D341Med (cell line): ENCODE data around the gene GALNT17.

Source experiments
- DNase-seq: peaks from one replicate; pipeline ENCODE4 v3.0.0; 2012; ENCODE audit warnings: low spot score

Gene GALNT17

GRCh38 chr7:71507680-71508602, 376.0 kb downstream of the GALNT17 start:
- DNase-seq, result peak; percentile 68

DNA sequence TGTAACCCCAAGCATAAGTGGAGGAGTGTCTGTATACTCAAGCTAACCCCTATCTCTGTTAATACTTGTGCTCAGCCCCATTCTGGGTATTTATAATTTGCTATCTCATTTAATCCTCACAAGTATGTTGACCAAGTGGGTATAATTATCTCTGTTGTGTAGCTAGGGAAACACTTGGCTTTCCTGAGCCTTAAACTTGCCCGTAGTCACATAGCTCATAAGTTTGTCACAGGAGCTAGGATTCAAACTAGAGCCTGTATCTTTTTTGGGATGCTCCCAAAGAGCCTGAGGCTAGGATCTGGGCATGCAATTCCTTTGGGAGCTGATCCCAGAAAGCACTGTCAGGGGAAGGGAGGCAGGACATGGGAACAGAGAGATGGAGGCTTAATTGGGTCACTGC, 377.4 kb downstream of the GALNT17 start:
- no peak for DNase-seq

DNA sequence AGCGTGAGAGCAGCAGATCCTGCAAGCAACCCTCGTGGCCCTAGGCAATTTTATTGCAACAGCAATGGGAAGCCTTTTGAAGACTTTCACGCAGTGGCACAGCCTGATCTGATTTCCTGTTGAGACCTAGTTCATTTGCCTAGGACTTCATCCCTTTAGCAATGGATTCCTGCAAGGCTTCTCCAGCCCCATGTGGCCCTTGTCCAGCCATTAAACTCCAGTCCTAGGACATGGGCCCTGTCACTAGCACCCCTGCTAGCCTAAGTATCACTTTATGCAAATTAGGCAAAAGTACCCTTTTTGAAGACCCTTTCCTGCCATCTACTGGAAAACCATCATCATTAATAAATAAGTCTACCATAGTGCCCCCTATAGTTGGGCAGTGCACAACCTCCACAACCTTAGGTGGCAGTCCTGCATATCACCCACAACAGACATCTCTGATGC, 379.4 kb downstream of the GALNT17 start:
- DNase-seq, result peak; percentile 60

DNA sequence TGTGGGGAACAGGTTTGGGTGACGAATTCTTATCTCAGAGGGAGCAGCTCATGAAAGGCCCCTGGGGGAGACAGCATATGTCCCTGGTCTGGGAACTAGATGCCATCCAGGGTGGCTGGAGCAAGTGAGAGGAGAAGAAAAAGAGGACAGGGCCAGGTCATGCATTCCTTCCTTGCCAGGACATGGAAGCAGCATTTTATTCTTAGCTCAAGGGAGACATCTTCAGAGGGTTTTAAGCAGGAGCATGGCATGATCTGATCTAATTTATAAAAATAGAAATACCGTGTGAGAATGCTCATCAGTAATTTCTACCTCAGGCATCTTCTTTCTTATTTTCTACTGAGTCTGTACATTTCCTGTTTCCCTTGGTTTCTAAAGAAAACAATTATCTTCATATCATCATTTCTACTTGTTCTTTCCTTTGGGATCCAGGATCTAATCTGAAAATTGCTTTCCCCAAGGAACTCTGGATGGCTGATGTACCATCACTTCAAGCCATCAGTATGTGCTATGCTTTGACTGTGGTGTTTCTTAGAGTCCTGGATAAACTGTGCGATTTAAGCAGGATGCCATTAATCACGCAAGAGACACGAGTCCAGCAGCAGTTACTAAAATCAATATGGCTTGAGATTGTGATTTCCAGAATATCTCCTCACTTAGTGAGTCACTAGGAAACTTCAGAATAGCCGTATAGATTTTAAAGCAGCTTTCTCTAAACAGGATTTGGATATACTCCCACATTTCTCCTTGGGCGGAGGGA, 386.2 kb downstream of the GALNT17 start:
- DNase-seq, result no peak

- no peak for DNase-seq
Measured at GRCh38 chr7:71518880-71519279, 386.9 kb downstream of the GALNT17 start.

- DNase-seq, result peak; percentile 57
Measured at GRCh38 chr7:71521506-71521905, 389.6 kb downstream of the GALNT17 start.

DNA sequence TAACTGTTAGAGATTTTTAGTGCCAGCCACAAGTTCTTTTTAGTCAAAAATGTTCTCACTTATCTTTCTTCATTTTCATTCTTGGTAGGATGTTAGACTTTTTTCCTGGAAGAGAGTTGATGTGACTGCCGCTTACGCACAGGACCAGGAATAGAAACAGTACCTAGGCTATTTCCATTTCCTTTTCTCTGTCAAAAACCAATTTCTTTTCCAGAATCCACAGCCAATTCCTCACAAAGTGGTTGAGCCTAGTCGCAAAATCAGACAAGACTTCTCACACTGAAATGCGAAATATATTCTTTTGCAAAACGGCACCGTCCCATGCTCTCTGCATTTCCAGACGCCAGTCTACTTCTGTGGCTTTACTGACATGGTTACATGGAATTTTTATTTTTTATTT, 394.2 kb downstream of the GALNT17 start:
- DNase-seq, result no peak

DNA sequence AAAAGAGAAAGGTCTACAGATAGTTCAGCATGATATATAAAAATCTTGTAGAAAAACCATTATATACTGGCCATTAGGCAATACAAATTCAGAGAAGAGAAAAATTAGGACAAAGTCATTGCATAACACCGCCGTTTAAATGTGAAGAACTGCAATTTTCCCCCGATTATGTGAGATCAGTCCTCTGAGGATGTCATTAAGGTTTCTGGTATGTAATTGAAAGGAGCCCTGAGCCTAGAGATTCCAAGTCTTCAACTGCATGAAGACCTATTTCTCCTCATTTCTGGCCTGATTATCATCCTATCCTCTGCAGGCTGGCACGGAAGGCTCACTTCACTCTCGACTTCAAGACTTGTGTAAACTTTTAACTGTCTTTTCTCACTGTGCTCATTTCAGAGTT, 395.3 kb downstream of the GALNT17 start:
- DNase-seq, result no peak

GRCh38 chr7:71535616-71536015, 403.7 kb downstream of the GALNT17 start:
- no peak for DNase-seq

- no peak for DNase-seq
Measured at GRCh38 chr7:71538210-71538609, 406.3 kb downstream of the GALNT17 start.

DNA sequence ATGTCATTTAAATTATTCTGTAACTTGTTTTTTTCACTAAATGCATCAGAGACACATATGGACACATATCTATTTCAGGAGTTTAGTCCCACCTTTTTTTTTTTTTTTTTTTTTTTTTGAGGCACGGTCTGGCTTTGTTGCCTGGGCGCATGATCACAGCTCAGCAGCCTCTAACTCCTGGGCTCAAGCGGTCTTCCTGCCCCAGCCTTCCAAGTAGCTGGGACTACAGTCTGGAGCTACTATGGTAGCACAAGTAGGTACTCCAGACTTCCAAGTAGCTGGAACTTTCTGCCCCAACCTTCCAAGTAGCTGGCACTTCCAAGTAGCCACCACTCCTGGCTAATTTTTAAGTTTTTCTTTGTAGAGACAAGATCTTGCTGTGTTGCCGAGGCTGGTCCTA, 407.7 kb downstream of the GALNT17 start:
- no peak for DNase-seq

- DNase-seq, result no peak
Measured at GRCh38 chr7:71541707-71542353, 409.9 kb downstream of the GALNT17 start.

DNA sequence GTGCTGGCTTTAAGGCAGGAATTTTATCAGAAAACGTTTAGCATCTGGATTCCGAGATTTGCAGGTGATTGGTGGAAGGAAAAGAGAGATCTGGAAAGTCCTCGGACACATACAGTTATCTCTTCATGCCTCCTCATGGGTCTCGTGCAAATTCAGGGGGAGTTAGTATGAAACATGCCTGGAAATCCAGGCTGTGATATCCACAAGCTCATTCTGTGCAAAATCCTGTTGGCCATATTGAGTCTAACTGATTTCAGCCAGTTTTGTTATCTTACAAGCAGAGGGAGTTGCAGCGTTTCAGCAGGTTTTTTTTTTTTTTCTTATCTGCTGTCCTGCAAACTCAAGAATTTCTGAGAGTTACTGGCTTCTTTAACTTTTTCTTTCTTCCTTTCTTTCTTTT, 411.5 kb downstream of the GALNT17 start:
- no peak for DNase-seq

DNA sequence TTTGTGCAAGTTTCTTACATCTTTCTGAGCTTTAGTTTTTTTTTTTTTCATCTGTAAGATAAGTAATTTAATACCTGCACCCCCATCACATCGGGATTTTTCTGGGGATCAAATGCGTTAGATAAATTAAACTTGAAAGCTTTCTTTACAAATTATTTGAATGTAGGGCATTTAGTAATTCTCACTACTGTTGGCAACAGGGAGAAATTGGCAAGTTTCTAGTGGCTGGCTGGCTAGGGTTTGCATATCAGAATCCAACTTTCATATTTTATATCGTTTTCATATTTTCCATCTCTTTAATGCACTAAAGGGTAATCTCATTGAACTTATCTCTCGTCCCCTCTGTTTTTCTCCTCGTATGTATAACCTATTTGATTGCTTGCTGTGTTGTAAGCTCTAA, 412.9 kb downstream of the GALNT17 start:
- DNase-seq, result no peak

GRCh38 chr7:71547426-71547825, 415.5 kb downstream of the GALNT17 start:
- no peak for DNase-seq

- no peak for DNase-seq
Measured at GRCh38 chr7:71548746-71549145, 416.8 kb downstream of the GALNT17 start.

DNA sequence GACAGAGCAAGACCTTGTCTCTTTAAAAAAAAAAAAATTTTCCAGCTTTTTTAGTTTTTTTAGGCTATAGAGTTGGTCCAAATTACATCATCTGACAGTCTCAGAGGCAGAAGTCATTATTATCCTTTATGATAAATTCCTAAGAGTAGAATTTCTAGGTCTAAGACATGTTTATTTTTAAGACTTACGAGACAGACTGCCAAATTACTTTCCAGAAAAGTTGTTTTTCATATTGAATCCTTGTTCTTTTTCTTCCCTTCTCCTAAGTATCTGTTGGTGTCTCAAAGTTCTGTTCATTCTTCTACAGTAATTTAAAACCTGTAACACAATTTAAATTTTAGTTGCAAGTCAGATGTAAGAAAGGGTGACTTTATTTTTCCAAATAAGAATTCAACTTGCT, 421.4 kb downstream of the GALNT17 start:
- DNase-seq, result no peak

DNA sequence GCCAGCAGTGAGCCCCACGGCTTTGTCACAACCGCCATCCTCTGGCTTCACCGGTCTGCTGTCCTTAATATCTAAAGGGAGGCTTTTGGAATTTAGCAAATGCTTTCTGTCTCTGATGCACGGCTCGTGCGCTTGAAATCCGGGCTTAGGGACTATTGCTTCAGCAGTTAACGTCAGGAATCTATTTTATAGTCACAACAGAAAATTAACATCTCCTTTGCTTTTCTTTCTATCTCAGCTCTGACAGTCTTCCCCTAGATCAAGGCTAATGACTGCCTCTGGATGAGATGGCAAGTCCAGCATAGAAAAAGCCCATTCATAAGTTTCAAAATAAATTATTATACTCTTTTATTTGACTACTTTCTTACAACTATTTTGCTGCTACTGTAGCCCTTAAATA, 423.8 kb downstream of the GALNT17 start:
- no peak for DNase-seq

DNA sequence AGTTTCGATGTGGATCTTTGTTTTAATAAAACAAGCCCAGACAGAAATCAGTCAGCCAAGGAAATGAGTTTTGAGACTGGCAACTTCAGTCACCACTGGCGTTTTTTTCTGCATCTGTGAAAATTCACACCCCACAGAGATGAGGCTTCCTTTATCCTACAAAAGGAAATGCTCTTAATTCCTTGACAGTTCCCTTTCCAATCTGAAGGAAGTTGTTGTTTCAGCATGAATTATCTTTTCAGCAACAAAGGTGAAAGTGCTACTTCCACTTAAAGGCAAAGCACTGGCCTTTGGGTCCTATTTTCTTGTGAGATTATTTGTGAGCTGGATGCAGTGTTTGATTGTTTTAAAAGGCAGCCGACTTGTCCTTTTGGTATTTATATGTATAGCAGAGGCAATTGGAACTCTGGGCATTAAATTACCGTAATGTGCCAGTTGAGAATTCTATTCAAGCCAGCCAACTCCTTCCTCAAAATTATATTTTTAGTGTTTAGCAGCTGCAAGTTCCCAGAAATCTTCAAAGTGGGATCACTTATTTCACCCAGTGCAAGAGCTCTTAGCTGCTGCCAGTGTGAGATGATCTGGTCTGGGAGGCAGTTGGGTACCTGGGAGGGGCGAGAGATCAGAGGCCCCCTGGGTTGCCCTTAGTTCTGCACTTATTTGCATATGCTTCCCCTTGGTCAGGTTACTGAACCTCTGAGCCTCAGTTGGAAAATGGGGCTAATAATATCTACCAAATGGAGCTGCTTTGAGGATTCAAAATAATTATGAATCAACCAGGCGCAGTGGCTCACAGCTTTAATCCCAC, 427.1 kb downstream of the GALNT17 start:
- DNase-seq, result no peak

GRCh38 chr7:71560354-71560995, 428.5 kb downstream of the GALNT17 start:
- no peak for DNase-seq

- DNase-seq, result no peak
Measured at GRCh38 chr7:71563276-71563675, 431.3 kb downstream of the GALNT17 start.
